Non-pigmented ciliary epithelial cell (primary cell): ENCODE measurements around the gene MS4A10.
"Not testable (repeated sequence)": the region's sequence is repeated elsewhere in the genome, so short reads cannot be mapped to it uniquely, and the experiment has no call there.

ENCODE experiments used
- DNase-seq: peaks from one replicate; pipeline ENCODE4 v3.0.0-alpha.2; 2010; ENCODE audit warnings: low read depth

The MS4A10 gene

DNA sequence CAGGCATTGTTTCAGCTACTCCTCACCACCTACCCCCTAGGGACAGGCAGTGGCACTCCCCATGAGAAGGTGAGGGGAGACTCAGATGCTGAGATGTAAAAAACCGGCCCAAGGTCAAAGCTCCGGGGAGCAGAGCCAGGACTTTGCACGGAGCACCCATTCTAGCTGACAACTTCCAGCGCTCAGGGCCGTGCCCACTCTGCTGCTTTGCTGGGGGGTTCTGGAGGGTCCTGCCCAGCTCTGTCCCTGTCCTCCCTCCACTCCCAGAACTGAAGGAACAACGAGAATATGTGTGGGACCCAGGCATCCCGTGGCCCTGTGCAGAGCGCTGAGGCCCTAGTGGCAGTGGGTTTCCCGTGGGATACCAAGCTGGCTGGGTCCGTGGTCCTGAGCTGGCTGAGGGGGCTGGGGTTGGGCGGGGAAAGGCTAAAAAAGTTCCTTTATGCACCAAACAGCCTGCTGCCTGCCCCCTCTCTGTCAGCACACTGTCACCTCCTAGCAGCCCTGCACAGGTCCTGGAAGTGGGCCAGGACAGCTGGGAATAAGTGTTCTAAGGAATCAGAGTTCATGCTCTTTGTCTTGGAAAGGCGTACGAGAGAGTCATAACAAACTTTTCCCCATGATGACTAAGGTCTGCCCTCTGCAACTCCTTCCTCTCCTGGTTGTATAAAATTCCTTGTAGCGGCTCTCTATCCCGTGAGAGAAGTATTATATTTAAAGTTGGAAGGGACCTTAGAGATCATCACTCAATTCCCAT is 1.9 kb downstream of the MS4A10 start:
- peak; percentile 9 for DNase-seq

DNA sequence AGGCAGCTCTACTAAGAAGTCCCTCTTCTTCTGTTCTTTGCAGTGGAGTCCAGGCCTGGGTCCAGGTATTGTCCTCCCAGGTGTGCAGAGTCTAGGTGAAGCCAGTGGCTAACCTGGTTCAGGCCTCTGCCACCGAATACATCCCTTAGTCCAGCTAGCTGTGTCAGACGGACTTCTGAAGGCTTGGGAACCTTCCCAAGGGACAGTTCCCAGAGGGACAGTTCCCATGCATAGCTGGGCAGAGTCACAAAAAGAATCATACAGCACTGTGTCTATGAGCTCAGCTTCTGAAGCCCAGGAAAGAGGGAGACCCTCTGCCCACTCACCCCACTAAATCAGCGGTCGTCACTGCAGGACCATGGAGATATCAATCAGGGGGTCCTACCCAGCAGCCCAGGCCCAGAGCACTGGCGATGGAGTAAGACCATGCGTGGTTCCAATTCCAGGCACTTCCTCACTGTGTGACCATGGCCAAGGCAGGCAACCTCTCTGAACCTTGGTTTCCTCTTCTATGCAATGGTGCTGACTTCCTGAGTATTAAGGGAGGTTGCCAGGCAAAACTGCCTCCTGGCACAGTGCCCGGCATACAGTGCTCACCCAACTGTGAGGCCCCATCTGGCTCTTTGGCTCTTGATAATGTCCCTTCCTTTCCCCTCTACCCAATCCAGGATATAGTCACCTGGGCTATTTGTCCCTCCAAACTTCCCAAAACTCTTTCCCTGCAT is 3.4 kb downstream of the MS4A10 start:
- no peak for DNase-seq

DNA sequence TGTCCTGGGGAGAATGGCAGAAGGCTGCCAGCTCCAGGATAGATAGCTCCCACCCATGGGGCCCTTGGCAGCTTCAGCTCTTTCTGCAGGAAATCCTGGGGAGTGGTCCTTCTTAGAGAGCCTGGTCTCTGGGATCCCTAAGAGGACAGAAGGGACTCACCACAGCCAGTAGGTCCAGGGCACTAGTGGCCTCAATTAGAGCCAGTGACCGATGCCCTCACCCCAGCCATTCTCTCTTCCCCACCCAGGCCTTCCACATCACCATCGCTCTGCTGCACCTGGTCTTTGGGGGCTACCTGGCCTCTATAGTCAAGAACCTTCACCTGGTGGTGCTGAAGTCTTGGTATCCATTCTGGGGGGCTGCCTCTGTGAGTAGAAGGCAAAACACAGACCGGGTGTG is 5.6 kb downstream of the MS4A10 start:
- no peak for DNase-seq

DNA sequence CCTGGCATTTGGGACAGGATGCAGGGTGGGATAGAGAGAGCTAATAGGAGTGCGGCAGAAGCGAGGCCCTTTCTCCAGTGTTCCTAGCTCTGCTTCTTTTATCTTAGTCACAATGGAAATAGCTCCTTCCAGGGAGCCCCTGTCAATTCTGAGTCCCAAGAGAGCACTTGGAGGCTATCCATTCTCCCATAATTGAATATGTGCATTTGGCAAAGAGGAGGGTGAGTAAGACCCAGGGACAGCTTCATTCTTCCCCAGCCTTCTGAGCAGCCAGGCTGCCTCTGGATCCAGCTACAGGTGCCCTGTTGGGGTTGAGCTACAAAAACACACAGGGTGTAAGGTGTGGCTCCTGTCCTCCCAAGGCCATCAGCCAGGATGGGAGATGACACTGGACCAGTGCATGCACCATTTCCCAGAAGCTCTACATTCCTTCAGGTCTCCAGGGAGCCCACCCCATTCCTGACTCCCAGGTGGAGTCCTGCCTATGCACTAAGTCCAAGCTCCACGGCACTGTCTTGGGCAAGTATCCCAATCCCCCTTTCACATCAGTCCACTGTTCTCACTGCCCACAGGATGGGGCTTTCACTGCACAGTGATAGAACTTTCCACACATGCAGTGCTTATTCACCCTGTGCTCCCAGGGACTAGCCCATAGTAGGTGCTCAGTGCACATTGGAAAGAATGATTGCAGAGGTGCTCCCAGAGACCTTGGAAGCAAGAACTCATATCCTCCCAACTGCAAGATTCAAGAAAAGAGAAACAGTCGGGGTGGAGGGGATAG is 6.2 kb downstream of the MS4A10 start:
- no peak for DNase-seq

DNA sequence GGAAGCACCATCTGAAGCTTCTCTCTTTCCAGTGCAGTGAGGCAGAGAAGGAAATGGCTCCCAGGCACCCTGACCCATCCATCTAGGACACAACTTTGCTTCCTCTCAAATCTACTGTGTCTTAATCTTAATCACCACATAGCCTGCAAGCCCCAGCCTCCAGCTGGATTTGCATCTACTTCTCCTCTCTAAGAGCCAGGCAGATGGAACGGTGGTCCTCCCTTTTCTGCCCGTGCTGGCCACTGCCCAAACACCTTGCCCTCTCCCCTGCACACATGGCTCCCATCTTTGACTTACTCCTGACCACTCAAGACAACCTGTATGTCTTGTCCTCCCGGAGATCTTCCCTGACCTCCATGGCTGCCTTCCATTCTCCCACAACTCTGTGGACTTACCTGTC is 7.4 kb downstream of the MS4A10 start:
- no peak for DNase-seq

DNA sequence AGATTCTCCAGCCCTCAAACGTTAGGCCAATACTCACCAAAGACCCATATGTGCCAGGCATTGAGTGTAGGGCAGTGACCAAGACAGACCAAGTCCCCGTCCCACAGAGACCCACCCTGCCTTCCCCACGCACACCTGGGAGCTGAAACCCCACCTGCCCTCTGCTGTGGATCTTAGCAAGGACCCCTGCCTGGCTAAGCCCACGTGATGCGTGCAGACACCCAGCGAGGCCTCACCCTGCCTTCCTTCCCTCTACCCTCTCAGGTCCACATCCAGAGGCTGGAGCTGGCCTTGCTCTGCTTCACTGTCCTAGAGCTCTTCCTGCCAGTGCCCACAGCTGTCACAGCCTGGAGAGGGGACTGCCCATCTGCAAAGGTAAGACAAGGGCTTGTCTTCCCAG is 10.2 kb downstream of the MS4A10 start:
- DNase-seq = no peak

DNA sequence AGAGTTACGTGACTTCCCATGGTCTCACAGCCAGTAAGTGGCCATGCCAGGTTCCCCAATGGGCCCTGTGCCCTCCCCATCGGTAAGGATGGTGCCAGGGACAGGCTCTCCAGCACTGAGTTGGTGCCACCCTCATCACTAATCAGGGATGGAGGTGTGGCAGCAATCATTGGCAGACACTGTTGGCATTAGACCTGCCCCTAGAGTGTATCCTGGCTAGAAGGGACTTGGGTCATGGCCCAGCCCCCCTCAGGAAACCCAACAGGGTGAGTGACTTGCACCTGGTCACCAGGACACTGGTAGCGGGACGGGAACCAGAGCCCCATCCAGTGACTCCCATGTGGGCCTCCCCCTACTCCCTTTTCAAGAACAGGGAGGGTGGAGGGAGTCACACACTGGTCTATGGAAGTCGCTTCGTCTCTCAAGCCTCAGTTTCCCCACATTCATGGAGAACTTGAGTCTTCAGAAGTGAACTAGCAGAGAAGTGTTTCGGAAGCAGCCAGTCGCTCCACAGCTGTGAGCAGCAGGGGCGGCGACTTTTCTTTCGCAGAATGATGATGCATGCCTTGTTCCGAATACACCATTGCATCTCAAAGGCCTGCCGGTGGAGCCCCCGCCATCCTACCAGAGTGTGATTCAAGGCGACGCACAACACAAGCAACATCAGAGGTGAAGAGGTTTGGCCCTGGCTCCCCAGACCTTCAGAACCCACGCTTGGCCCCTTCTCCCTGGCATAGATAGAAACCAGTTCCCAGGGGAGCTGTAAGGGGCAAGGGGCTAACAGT is 12.9 kb downstream of the MS4A10 start:
- DNase-seq = no peak

DNA sequence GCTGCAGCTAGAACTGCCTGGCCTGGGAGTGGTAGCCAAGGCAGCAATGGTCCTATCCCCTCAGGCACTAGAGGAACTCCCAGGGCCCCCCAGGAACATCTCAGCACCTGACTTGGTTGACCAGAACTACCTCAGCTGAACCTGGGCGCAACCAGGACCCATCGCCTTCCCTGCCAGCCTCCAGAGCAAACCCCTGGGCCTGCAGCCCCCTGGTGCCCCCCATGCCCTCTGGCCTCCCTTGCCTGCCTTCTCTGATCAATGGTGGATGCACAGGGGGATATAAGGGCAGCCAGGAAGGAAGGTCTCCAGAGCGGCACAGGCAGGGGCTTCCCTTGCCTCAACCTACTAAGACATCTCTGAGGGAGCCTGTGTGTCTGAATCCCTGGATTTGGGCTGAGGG is 13.5 kb downstream of the MS4A10 start:
- no peak for DNase-seq

DNA sequence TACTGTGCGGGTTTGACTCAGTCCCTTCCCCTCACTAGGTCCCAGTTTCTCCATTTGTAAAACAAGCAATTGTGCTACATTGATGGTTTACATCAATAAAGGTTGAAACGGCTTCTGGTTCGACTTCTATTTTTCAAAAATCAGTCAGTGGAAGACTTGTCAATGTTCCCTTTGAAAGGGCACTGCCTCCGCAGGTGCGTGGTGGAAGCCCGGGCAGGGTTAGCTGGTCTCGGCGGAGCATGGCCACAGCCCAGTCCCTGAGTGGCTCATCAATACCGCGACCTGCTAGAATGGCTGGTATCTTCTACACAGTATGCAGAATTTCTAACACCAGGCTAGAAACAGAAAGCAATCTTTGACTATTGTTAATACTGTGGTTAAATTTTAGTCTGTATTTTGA is 16.1 kb downstream of the MS4A10 start:
- no peak for DNase-seq

DNA sequence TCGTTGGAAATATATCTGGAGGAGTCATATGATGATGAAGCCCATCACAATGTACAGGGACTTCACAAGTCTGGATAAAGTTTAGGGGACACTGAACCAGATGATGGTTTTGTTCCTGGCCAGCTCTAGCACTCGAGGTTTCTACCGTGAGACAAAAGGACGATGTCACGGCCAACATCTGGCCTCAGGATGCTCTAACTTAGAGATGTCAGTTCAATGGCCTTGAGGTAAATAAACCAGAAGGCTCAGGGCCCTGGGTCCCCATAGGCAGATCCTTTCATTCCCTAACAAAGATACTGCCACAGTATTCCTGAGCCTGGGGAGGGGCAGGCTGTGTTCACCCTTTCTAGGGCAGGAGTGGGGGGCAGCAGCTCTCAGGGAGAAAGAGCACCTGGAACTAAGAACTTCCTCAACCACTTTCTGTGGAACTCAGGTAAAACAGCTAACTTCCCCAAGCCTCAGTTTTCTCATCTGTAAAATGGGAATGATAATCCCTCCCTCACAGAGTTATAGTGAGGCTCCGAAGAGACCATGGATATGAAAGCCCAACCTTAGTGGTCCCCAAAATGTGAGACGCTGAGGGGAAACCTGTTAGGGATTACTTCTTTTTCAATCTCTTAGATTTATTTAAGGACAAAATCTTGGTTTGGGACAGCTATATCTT is 18.3 kb downstream of the MS4A10 start:
- no peak for DNase-seq

DNA sequence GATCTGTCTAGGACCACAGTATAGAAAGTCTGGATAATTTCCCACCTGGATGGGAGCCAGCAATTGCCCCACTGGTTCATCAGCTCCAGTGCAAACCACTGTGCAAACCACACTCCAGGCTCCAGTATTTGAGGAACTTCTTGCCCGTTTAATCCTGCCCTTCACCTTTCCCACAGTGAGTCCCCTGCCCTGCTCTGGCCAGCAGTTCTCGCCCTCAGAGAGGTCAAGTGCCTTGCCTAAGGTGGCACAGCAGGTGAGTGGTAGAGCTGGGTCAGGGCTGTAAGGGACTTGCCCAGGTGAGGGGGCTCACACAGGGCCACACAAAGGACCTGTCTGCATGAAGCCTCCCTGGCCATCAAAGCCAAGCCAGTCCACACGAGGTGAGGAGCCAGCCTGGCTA is 24.1 kb downstream of the MS4A10 start:
- DNase-seq = no peak

DNA sequence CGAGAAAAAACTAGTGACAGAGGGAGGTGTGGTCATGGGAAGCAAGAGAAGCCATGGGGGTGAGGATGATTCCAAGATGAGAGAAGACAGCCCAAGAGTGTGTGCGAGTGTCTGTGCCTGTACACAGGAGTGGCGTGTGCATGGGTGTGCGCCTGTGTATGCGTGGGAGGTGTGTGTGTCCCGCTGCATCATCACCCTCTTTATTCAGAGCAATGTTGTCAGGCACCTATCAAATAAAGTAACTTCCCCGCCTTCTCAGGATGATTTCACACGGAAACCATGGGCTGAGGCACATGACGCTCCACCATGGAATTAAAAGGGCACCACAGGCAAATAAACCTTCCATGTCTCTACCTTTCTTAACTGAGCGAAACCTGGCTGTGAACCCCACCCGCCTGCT is 24.6 kb downstream of the MS4A10 start:
- no peak for DNase-seq

DNA sequence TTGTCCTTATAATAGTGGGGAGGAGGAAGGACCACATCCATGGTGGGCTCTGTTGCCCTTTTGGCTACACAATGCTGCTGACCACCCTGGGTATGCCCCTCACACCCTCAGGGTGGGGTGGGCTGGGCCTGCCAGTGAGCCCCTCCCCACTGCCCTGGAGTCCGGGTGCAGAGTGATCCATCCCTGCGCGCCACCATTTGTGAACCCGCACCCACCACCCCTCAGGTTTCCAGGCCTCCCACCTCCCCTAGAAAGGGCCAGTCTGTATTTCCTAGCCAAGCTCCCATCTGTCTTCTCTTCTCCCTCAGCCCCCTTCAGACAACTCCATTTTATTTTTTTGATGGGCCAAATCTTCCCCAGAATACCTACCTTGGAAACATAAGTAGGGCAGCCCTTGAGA is 25.0 kb downstream of the MS4A10 start:
- no peak for DNase-seq

DNA sequence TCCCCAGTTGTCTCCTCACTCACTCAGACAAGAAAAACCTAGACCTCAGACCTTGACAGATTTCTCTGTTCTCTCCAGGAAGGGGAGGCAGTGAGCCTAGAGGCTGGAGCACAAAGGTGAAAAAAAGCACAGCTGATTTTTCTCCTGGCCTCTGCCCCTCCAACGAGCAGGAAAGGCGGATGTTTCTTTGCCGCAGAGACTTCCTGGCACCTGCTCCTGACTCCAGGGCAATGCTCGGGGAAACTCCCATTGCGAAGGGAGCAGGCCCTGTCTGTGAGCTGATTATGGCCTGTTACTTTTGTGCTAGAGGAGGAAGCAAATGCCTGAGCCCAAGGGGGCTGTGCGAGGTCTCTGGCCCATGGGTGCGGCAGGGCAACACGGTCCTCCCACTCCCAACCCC is 25.4 kb downstream of the MS4A10 start:
- no peak for DNase-seq

DNA sequence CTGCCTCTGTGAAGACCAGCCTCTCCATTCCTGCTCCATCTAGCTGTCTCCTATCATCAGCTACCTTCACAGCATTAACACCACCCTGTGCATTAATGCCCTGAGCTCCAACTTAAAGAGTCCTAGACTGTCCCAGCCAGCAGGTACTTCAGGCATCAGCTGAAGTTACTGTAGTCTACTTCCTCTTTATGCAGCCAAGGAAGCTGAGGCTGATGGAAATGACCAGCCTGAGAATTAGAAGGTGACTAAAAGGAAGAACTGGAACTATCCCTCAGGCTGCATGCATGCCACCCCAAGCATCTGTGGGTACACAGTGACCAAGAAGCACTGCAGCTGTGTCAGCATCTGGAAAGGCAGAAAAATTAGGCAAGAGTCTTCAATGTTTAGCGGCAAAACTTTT is 28.2 kb downstream of the MS4A10 start:
- no peak for DNase-seq

DNA sequence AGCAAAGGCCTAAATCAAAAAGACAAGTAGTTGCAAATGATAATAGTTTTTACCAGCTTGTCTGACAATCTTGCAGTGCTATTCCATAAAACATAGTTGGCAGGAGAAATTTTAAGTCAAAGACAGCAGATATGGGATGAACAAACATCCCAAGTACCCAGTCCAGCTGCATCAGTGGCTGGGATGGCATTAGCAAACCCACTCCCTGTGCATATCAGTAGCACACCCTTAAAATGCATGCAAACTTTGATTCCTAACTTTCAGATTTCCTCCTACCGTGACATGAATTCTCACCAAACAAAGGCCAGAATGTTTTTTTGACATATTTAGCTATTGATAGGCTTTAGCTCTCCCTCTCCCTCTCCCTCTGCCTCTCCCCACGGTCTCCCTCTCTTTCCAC is 29.0 kb downstream of the MS4A10 start:
- DNase-seq = no peak

DNA sequence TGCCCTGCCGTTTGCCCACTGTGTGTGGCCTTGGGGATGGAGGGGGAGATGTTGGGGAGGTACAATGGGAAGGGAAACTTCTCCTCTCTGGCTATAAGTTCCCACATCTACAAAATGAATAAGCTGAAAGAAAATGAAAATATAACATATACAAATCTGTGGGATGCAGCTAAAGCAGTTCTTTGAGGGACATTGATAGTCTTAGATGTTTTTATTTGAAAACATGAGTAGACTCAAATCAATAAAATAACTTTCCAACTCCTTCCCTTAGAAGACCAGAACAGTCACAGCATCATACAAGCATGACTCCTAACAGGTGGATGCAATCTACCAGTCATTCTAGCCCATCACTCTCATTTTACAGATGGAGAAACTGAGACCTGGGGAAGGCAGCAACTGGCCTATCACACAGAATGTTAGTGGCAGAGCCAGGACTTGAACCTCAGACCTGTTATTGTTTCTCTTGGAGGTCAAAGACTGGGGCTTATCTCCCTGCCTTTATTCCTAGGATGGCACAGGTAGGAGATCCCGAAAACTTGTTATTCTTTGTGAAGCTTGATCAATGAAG is 31.5 kb downstream of the MS4A10 start:
- DNase-seq = no peak

DNA sequence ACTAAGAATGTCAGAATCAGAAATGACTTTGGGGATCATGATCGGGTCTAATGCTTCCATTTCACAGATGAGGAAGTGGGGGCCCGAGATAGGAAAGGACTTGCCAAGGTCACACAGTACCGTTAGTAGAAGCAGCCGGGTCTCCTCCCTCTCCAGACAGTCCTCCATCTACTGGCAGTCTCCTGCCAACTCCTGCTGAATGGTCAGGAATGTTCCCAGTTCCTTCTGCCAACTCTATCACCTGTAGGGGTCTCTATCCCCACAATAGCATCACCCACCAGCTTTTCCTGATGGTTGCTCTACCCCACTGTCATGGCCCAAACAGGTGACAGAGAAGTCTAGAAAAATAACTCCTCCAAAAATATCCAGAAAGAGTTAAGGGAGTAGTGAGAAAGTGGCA is 32.9 kb downstream of the MS4A10 start:
- no peak for DNase-seq

DNA sequence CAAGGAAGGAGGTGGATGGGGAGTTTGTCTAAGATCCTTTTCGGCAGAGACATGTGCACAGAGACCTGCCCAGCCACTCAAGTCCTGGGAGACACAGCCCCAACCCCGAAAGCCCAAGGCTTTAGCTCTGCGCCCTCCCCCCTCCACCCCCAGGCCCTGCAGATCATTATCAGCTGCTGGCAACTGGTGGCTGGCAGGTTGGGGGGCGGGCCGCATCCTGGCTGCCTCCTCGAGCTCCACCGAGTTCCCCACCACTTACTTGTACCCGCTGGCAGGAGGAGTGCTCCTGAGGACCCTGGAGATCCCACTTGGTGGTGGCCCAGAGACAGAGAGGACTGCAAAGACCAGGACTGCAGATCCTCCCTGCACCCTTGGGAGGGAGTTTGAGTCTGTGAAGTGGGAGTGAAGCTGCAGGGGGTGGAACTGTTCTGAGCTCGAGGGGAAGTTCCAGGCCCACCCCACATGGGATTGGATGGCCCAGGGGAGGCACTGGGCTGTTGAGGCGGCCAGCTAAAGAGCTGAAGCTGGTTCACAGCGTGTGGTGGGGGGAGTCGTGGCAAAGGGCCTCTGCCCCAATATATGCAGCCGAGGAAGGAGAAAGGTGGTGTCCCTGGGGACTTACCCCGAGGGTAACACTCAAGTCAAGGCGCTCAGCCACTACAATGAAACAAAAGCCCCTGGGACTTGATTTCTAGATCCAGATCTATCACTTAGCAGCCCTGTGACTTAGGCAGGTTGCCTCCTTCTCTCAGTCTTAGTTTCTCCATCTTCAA is 36.9 kb downstream of the MS4A10 start:
- no peak for DNase-seq

DNA sequence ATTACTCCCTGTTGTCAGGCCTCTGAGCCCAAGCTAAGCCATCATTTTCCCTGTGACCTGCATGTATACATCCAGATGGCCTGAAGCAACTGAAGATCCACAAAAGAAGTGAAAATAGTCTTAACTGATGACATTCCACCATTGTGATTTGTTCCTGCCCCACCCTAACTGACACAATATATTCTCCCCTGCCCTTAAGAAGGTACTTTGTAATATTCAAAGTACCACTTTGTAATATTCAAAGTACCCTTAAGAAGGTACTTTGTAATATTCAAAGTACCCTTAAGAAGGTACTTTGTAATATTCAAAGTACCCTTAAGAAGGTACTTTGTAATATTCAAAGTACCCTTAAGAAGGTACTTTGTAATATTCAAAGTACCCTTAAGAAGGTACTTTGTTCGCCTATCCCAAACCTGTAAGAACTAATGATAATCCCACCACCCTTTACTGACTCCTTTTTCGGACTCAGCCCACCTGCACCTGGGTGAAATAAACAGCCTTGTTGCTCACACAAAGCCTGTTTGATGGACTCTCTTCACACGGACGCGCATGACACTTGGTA is 38.7 kb downstream of the MS4A10 start:
- DNase-seq = not testable (repeated sequence)
